K562 (cell line): ENCODE results near the gene VIPR2. TPM values are rescaled to one million over a fixed set of nuclear protein-coding genes. Genes with fewer than 3 reads are reported as not detected.

Experiments used
- ATAC-seq: fragments of 200-7000 bp; cut with Tn5 transposase; 3 replicates; pipeline ENCODE4 v1.9.1; 2020; ENCODE audit warnings: moderate library complexity
- BruUV-seq: library from RNA; stranded (reverse); fragments of 400-500 nt; replicated peaks from 2 replicates; lab custom pipeline; 2021; lab: Mats Ljungman, UMichigan
- CTCF ChIA-PET: fragments of 300-600 bp; formaldehyde crosslinking; extraction: SDS; loops from one replicate; lab custom pipeline; 2021; ENCODE audit warnings: low intra/inter-chr PET ratio; lab: Yijun Ruan, JAX
- POLR2A ChIA-PET: fragments of 300-600, 350-650 bp; sonication (Branson Sonifier 250); formaldehyde crosslinking; extraction: SDS; loops from one replicate; lab custom pipeline; 2021; ENCODE audit warnings: antibody characterized with exemption, inconsistent platforms; lab: Yijun Ruan, JAX
- DNase-seq, 4 experiments: peaks; one replicate each; pipeline versions ENCODE4 v3.0.0 to v3.0.0-alpha.2; 2011 to 2018; ENCODE audit warnings: low spot score in 3 of 4, mixed read lengths in 3 of 4; ENCODE audit errors: extremely low read depth in 1 of 4
- FAIRE-seq: peaks from 2 replicates; lab custom pipeline; 2011; peaks lifted over from hg19 to GRCh38; lab: Jason Lieb, UNC
- H2AFZ ChIP-seq: 2 replicates; pipeline ENCODE4 v1.6.0; 2011; ENCODE audit warnings: low read depth, low read length, control low read depth, inconsistent platforms
- H3K27ac ChIP-seq: fragments of 200-600 bp; 3 replicates; pipeline ENCODE4 v1.8.0; 2011; ENCODE audit warnings: low read depth, mild to moderate bottlenecking, control low read depth, inconsistent platforms, low read length, moderate library complexity, mixed read lengths; ENCODE audit errors: extremely low read depth
- H3K27me3 ChIP-seq, 2 experiments: fragments of 300-600 bp in 1 of 2; 2 replicates in 1 of 2; 3 replicates in 1 of 2; pipeline versions ENCODE4 v1.6.0 to v1.8.0; 2011; ENCODE audit warnings: inconsistent platforms in 2 of 2, low read length in 2 of 2, mild to moderate bottlenecking in 1 of 2, mixed read lengths in 1 of 2, moderate library complexity in 1 of 2; ENCODE audit not compliant: control insufficient read depth in 2 of 2, insufficient read depth in 2 of 2
- H3K36me3 ChIP-seq: fragments of 300-600 bp; 3 replicates; pipeline ENCODE4 v1.8.0; 2011; ENCODE audit warnings: mild to moderate bottlenecking, low read length, inconsistent platforms; ENCODE audit not compliant: control insufficient read depth, insufficient read depth
- H3K4me1 ChIP-seq, 2 experiments: fragments of 200-600 bp in 1 of 2; replicated peaks in 1 of 2; 2 replicates in 1 of 2; 3 replicates in 1 of 2; pipeline versions ENCODE4 v1.5.1 to v1.8.0; 2011; ENCODE audit warnings: inconsistent platforms in 2 of 2, low read length in 2 of 2, mild to moderate bottlenecking in 1 of 2, mixed read lengths in 1 of 2, moderate library complexity in 1 of 2; ENCODE audit not compliant: control insufficient read depth in 2 of 2, insufficient read depth in 2 of 2
- H3K4me2 ChIP-seq: 2 replicates; pipeline ENCODE4 v1.6.1; 2011; ENCODE audit warnings: low read length, control low read depth, inconsistent platforms, mixed read lengths; ENCODE audit not compliant: insufficient read depth
- H3K4me3 ChIP-seq: fragments of 200-600 bp; sonication (generic), shearing (Covaris generic); 2 replicates; pipeline ENCODE4 v1.5.1; 2016; ENCODE audit warnings: control low read depth, inconsistent platforms
- H3K79me2 ChIP-seq: fragments of 200-600 bp; 3 replicates; pipeline ENCODE4 v1.8.0; 2011; ENCODE audit warnings: low read length, inconsistent platforms; ENCODE audit not compliant: control insufficient read depth, insufficient read depth
- H3K9ac ChIP-seq, 2 experiments: 2 replicates each; pipeline versions ENCODE4 v1.6.0 to v1.6.1; 2011; ENCODE audit warnings: low read depth in 2 of 2, low read length in 2 of 2, control low read depth in 1 of 2, inconsistent platforms in 1 of 2, mild to moderate bottlenecking in 1 of 2, mixed read lengths in 1 of 2; ENCODE audit not compliant: insufficient read depth in 1 of 2
- H3K9me1 ChIP-seq: one replicate; pipeline ENCODE4 v1.6.0; 2011; ENCODE audit warnings: inconsistent platforms, mild to moderate bottlenecking, low read length, moderate library complexity; ENCODE audit not compliant: control insufficient read depth, insufficient read depth
- H3K9me3 ChIP-seq: replicated peaks from 2 replicates; pipeline ENCODE4 v1.5.1; 2011; ENCODE audit warnings: low read depth, low read length, inconsistent platforms; ENCODE audit not compliant: control insufficient read depth, insufficient read depth
- H4K20me1 ChIP-seq: replicated peaks from 2 replicates; pipeline ENCODE4 v1.6.1; 2011; ENCODE audit warnings: low read length, inconsistent platforms, mixed read lengths; ENCODE audit not compliant: control insufficient read depth, insufficient read depth
- CREB3 ChIP-seq: fragments of 450-650 bp; conservative IDR thresholded peaks from 2 replicates; pipeline ENCODE4 v1.6.1; 2016; ENCODE audit warnings: missing genetic modification characterization, low read depth, mild to moderate bottlenecking, missing compliant biosample characterization, moderate library complexity
- KLF6 ChIP-seq: fragments of 250-450 bp; sonication (Bioruptor Pico); IDR thresholded peaks from 2 replicates; pipeline ENCODE4 v1.4.0; 2020; ENCODE audit warnings: mild to moderate bottlenecking, moderate library complexity, borderline replicate concordance
- LCOR ChIP-seq: sonication (generic); formaldehyde crosslinking; IDR thresholded peaks from 2 replicates; pipeline ENCODE4 v1.8.0; 2022; ENCODE audit warnings: mild to moderate bottlenecking, missing genetic modification reagents
- MAFK ChIP-seq: IDR thresholded peaks from 2 replicates; pipeline ENCODE4 v1.6.1; 2011; ENCODE audit warnings: low read length, improper control_type of control experiment
- MAZ ChIP-seq, 2 experiments: fragments of 450-650 bp in 1 of 2; sonication (generic) in 1 of 2; formaldehyde crosslinking; IDR thresholded peaks in 1 of 2; conservative IDR thresholded peaks in 1 of 2; 2 replicates each; pipeline versions ENCODE4 v1.4.0 to v1.5.0; 2020; ENCODE audit warnings: mild to moderate bottlenecking in 1 of 2, missing genetic modification reagents in 1 of 2
- MEF2A ChIP-seq: IDR thresholded peaks from 2 replicates; pipeline ENCODE4 v1.6.1; 2011; ENCODE audit warnings: low read depth, mild to moderate bottlenecking, low read length, moderate library complexity; ENCODE audit not compliant: control insufficient read depth
- SAFB ChIP-seq: fragments of 200-400 bp; formaldehyde crosslinking; IDR thresholded peaks from 2 replicates; pipeline ENCODE4 v1.6.1; 2017; ENCODE audit warnings: low read depth, low read length, borderline replicate concordance
- SRSF7 ChIP-seq: fragments of 200-400 bp; formaldehyde crosslinking; optimal IDR thresholded peaks from 2 replicates; pipeline ENCODE3; 2017; ENCODE audit warnings: mild to moderate bottlenecking, low read depth, low read length
- ZNF695 ChIP-seq: fragments of 450-650 bp; formaldehyde crosslinking; IDR thresholded peaks from 2 replicates; pipeline ENCODE4 v1.4.0; 2020; ENCODE audit warnings: mild to moderate bottlenecking, moderate library complexity
- WGBS: fragments of 100-300 bp; shearing (Covaris generic); methylation state at CpG from one replicate; pipeline ENCODE4 v1.1.6; 2016; ENCODE audit warnings: low coverage, mixed read lengths; ENCODE audit not compliant: insufficient coverage; ENCODE audit errors: missing lambda C conversion rate; 5-methylcytosine and 5-hydroxymethylcytosine counted together
- in situ Hi-C: fragments of 300-500 bp; cut with MboI; formaldehyde crosslinking; loops from 4 replicates; pipeline ENCODE4 v1.15.0; 2018; ENCODE audit warnings: inconsistent platforms, mixed read lengths
- intact Hi-C: fragments of 100-400 bp; cut with micrococcal nuclease; formaldehyde crosslinking; loops from 2 replicates; pipeline ENCODE4 v1.14.2; 2022
- polyA plus RNA-seq, 8 experiments: library from polyadenylated mRNA; depleted of rRNA in 4 of 8; stranded (reverse) in 5 of 8; unstranded in 3 of 8; fragments of >200 nt; fragmentation: Nextera tagmentation in 2 of 8; fragmentation: Illumina TruSeq in 1 of 8; extraction: Ambion mirVana in 2 of 8; extraction: Trizol in 1 of 8; gene quantifications; 2 replicates each; pipeline versions ENCODE4 v1.2.1 to v1.2.3, GENCODE V29; 2011 to 2014; ENCODE audit warnings: inconsistent platforms in 1 of 8, missing spikeins in 1 of 8
- total RNA-seq, 7 experiments: library from RNA; depleted of rRNA in 6 of 7; stranded (reverse); fragments of >200 nt in 6 of 7; fragmentation: Illumina TruSeq in 2 of 7; extraction: Trizol in 2 of 7; gene quantifications; 2 replicates each; pipeline versions ENCODE4 v1.2.1 to v1.2.3, GENCODE V29; 2011 to 2021; ENCODE audit warnings: low replicate concordance in 1 of 7
- TF ChIP-seq, protein P1 (sequence below): fragments of 200-400 bp; formaldehyde crosslinking; IDR thresholded peaks from 2 replicates; pipeline ENCODE4 v1.6.1; 2017; ENCODE audit warnings: mild to moderate bottlenecking, low read depth, low read length, moderate library complexity

Gene VIPR2
- total and polyA plus RNA-seq, 9 of the 15 experiments (the other 6 are each of a cell fraction or from before 2014, with no cell fraction given), result 0.04 TPM; not detected in 8

DNA sequence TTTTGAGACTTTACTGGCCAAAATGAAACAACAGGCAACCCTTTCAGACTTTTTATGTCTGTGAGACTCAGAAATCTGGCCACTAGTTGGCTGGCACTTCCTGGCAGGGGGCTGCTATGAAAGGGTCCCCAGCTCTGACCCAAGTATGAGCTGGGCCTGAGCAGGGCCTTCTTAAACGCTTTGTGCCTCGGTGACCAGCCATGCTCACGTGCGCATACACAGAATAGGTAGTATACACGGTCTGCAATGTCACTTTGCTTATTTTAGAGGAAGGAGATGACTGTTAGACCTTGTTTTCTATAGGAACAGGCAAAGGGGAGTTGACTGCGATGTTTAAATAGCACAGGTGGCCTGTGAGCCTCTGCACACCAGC, 129.6 kb downstream of the VIPR2 start:
- Histone ChIP-seq H3K4me2 (peak overlapping the region; percentile 28), H2AFZ (peak overlapping the region; percentile 23), H3K27me3 (peaks cover 0 to 20% of the 10 kb centered on the region in 2 experiments; a peak in 2 of 5 replicates), H3K9me1 (no peaks in the 10 kb centered on the region), H3K36me3 (peaks cover 9% of the 10 kb centered on the region; the same call in 2 of the 3 replicates), H3K9me3 (no peaks in the 10 kb centered on the region), H3K9ac (peak overlapping the region; percentile 12 to 84; a peak in 3 of 4 replicates), H3K79me2 (peaks cover 25% of the 10 kb centered on the region), H3K4me1 (peaks cover 26 to 33% of the 10 kb centered on the region in 2 experiments), H3K4me3 (no peak overlapping the region), H3K27ac (peak overlapping the region; percentile 36; the same call in 2 of the 3 replicates), H4K20me1 (no peaks in the 10 kb centered on the region)
- ChIA-PET POLR2A (interaction anchor here (0.6 to 1.6 kb wide), 5 partner anchors 12 to 476 kb away, joined by 3 to 5 read pairs (median 4); no protein-coding TSS in a partner anchor), CTCF (no interaction called here)
- DNase-seq, result no peak
- WGBS, result 53% methylated on average over 6 of the region's 6 CpGs
- intact Hi-C loops (no loop called here), in situ Hi-C loops (no loop called here)
- no peak for TF ChIP-seq MAFK
- FAIRE-seq, result no peak
- BruUV-seq, result no TSS peak
- ATAC-seq, result no peak; the same call in 1 of the 3 replicates

GRCh38 chr7:159014297-159015062, 130.2 kb downstream of the VIPR2 start:
- Histone ChIP-seq H3K9me3 (no peaks in the 10 kb centered on the region), H3K4me1 (peaks cover 26 to 35% of the 10 kb centered on the region in 2 experiments), H3K9ac (peak overlapping the region in 1 of 2 experiments; percentile 62; a peak in 2 of 4 replicates), H3K4me3 (no peak overlapping the region), H3K79me2 (peaks cover 25% of the 10 kb centered on the region), H3K27me3 (peaks cover 0 to 24% of the 10 kb centered on the region in 2 experiments; a peak in 2 of 5 replicates), H3K4me2 (no peak overlapping the region), H3K9me1 (no peaks in the 10 kb centered on the region), H2AFZ (no peak overlapping the region), H3K36me3 (peaks cover 15% of the 10 kb centered on the region; the same call in 2 of the 3 replicates), H4K20me1 (no peaks in the 10 kb centered on the region), H3K27ac (no peak overlapping the region)
- in situ Hi-C loops, result no loop called here
- no peak for ATAC-seq
- WGBS, result 64% methylated on average over 20 of the region's 20 CpGs
- no peak for DNase-seq
- ChIA-PET POLR2A (interaction anchor here (0.6 to 1.6 kb wide), 7 partner anchors 12 to 475 kb away, joined by 3 to 5 read pairs (median 4); no protein-coding TSS in a partner anchor), CTCF (no interaction called here)
- FAIRE-seq, result no peak
- intact Hi-C loops, result no loop called here
- no TSS peak for BruUV-seq
- TF ChIP-seq ZNF695 (CRISPR knock-in tag) (no peak), CREB3 (tag) (no peak), SRSF7 (no peak), MAZ (CRISPR knock-in tag; conservative IDR thresholded peaks at IDR 0.05 in 1 of 2, IDR thresholded peaks at IDR 0.05 in 1 of 2) (no peak), SAFB (no peak), KLF6 (CRISPR knock-in tag) (no peak), LCOR (CRISPR knock-in tag) (no peak), MEF2A (no peak)
- TF ChIP-seq, protein P1, sequence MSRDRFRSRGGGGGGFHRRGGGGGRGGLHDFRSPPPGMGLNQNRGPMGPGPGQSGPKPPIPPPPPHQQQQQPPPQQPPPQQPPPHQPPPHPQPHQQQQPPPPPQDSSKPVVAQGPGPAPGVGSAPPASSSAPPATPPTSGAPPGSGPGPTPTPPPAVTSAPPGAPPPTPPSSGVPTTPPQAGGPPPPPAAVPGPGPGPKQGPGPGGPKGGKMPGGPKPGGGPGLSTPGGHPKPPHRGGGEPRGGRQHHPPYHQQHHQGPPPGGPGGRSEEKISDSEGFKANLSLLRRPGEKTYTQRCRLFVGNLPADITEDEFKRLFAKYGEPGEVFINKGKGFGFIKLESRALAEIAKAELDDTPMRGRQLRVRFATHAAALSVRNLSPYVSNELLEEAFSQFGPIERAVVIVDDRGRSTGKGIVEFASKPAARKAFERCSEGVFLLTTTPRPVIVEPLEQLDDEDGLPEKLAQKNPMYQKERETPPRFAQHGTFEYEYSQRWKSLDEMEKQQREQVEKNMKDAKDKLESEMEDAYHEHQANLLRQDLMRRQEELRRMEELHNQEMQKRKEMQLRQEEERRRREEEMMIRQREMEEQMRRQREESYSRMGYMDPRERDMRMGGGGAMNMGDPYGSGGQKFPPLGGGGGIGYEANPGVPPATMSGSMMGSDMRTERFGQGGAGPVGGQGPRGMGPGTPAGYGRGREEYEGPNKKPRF, result no peak
